Inflammatory macrophage treated with lipopolysaccharide for 1 hour (primary cell): Measurements from ENCODE around the gene GRIK2.
"Not testable (repeated sequence)": the region's sequence is repeated elsewhere in the genome, so short reads cannot be mapped to it uniquely, and the experiment has no call there.

Experiments
- DNase-seq, 2 donors: peaks; one replicate each; pipeline ENCODE4 v3.0.0-alpha.2; 2020 to 2022

The GRIK2 gene

GRCh38 chr6:101544286-101544685 is 150.8 kb downstream of the GRIK2 start:
- no peak for DNase-seq

GRCh38 chr6:101545191-101545590 is 151.7 kb downstream of the GRIK2 start:
- no peak for DNase-seq

GRCh38 chr6:101550451-101550850 is 156.9 kb downstream of the GRIK2 start:
- no peak for DNase-seq

GRCh38 chr6:101554231-101554630 is 160.7 kb downstream of the GRIK2 start:
- no peak for DNase-seq

- no peak for DNase-seq
Measured at GRCh38 chr6:101558712-101559111, 165.2 kb downstream of the GRIK2 start.

GRCh38 chr6:101572627-101573026 is 179.1 kb downstream of the GRIK2 start:
- no peak for DNase-seq

- no peak for DNase-seq
Measured at GRCh38 chr6:101577091-101577490, 183.6 kb downstream of the GRIK2 start.

GRCh38 chr6:101578306-101578705 is 184.8 kb downstream of the GRIK2 start:
- no peak for DNase-seq

- no peak for DNase-seq
Measured at GRCh38 chr6:101582792-101583191, 189.3 kb downstream of the GRIK2 start.

GRCh38 chr6:101585501-101585900 is 192.0 kb downstream of the GRIK2 start:
- no peak for DNase-seq

- DNase-seq: no peak
Measured at GRCh38 chr6:101588343-101588742, 194.8 kb downstream of the GRIK2 start.

GRCh38 chr6:101595276-101595675 is 201.8 kb downstream of the GRIK2 start:
- no peak for DNase-seq

- DNase-seq: no peak
Measured at GRCh38 chr6:101597693-101598092, 204.2 kb downstream of the GRIK2 start.

GRCh38 chr6:101605426-101605825 is 211.9 kb downstream of the GRIK2 start:
- DNase-seq: no peak

- DNase-seq: no peak
Measured at GRCh38 chr6:101605874-101606273, 212.4 kb downstream of the GRIK2 start.

- no peak for DNase-seq
Measured at GRCh38 chr6:101607111-101607690, 213.7 kb downstream of the GRIK2 start.

GRCh38 chr6:101608703-101609102 is 215.2 kb downstream of the GRIK2 start:
- DNase-seq: no peak

GRCh38 chr6:101613556-101613955 is 220.0 kb downstream of the GRIK2 start:
- no peak for DNase-seq

GRCh38 chr6:101614774-101615173 is 221.3 kb downstream of the GRIK2 start:
- DNase-seq: no peak

GRCh38 chr6:101626269-101626668 is 232.8 kb downstream of the GRIK2 start:
- no peak for DNase-seq

- no peak for DNase-seq
Measured at GRCh38 chr6:101630941-101631340, 237.4 kb downstream of the GRIK2 start.

GRCh38 chr6:101633081-101633480 is 239.6 kb downstream of the GRIK2 start:
- DNase-seq: no peak

- not testable (repeated sequence) for DNase-seq
Measured at GRCh38 chr6:101638865-101639264, 245.4 kb downstream of the GRIK2 start.

GRCh38 chr6:101640131-101640530 is 246.6 kb downstream of the GRIK2 start:
- DNase-seq: no peak

- no peak for DNase-seq
Measured at GRCh38 chr6:101645770-101646169, 252.3 kb downstream of the GRIK2 start.
